PC-9 (cell line): ENCODE results near the gene EID3.

ENCODE experiments used
- EZH2 ChIP-seq: fragments of 200-600 bp; sonication (generic); IDR thresholded peaks from 2 replicates; pipeline ENCODE4 v1.8.0; 2017; ENCODE audit warnings: antibody characterized with exemption, low read depth
- TF ChIP-seq, protein P1 (sequence below): fragments of 200-600 bp; sonication (generic); conservative IDR thresholded peaks from 2 replicates; pipeline ENCODE4 v1.6.1; 2017; ENCODE audit warnings: mixed run types, antibody characterized with exemption, mild to moderate bottlenecking, moderate library complexity

DNA sequence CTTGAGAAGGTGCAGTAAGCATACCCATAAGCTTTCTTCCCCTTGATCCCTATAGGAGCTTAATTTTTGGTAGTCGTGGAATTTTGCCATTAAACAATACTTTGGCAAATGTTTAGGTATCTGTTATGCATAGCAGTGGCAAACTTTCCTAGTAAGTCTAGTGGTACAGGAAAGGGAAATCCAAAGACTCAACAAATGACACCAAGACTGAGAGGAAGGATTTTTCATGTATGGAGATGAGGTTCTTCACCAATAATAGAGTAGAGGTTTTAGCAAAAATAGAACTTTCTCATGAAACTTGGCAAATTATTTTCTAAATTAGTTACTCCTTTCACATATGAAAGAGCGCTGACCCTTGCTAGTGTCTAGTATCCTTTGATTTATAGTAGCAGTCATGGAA, 2.8 kb downstream of the EID3 start:
- TF ChIP-seq, protein P1, sequence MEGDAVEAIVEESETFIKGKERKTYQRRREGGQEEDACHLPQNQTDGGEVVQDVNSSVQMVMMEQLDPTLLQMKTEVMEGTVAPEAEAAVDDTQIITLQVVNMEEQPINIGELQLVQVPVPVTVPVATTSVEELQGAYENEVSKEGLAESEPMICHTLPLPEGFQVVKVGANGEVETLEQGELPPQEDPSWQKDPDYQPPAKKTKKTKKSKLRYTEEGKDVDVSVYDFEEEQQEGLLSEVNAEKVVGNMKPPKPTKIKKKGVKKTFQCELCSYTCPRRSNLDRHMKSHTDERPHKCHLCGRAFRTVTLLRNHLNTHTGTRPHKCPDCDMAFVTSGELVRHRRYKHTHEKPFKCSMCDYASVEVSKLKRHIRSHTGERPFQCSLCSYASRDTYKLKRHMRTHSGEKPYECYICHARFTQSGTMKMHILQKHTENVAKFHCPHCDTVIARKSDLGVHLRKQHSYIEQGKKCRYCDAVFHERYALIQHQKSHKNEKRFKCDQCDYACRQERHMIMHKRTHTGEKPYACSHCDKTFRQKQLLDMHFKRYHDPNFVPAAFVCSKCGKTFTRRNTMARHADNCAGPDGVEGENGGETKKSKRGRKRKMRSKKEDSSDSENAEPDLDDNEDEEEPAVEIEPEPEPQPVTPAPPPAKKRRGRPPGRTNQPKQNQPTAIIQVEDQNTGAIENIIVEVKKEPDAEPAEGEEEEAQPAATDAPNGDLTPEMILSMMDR: no peak
- no peak for TF ChIP-seq EZH2
